ENCODE data around the gene BNIP1. TPM values are rescaled to one million over a fixed set of nuclear protein-coding genes. Genes with fewer than 3 reads are reported as not detected.

BNIP1 gene
- total RNA-seq, 6 experiments from 2014 or later = 4.4 to 8.6 (median 4.8) TPM

GRCh38 chr5:173172166-173172565 lies 27.8 kb downstream of the BNIP1 start:
- no peak overlapping the region for H3K27ac ChIP-seq
- no peaks in the 10 kb centered on the region for H3K36me3 ChIP-seq
- TF ChIP-seq, protein P1, sequence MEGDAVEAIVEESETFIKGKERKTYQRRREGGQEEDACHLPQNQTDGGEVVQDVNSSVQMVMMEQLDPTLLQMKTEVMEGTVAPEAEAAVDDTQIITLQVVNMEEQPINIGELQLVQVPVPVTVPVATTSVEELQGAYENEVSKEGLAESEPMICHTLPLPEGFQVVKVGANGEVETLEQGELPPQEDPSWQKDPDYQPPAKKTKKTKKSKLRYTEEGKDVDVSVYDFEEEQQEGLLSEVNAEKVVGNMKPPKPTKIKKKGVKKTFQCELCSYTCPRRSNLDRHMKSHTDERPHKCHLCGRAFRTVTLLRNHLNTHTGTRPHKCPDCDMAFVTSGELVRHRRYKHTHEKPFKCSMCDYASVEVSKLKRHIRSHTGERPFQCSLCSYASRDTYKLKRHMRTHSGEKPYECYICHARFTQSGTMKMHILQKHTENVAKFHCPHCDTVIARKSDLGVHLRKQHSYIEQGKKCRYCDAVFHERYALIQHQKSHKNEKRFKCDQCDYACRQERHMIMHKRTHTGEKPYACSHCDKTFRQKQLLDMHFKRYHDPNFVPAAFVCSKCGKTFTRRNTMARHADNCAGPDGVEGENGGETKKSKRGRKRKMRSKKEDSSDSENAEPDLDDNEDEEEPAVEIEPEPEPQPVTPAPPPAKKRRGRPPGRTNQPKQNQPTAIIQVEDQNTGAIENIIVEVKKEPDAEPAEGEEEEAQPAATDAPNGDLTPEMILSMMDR (IDR thresholded peaks at IDR 0.05) = no peak
- TF ChIP-seq POLR2A (IDR thresholded peaks at IDR 0.05) = no peak
- no peaks in the 10 kb centered on the region for H3K9me3 ChIP-seq
- H3K4me3 ChIP-seq = no peak overlapping the region
- intact Hi-C loops (cut with DNase I) = no loop called here
- H3K4me1 ChIP-seq = no peaks in the 10 kb centered on the region
- 77% methylated on average over 8 of the region's 8 CpGs for WGBS (ENCODE audit: insufficient coverage, low coverage, low lambda C conversion rate, missing lambda C conversion rate)
- no peak for ATAC-seq
- H3K27me3 ChIP-seq = no peaks in the 10 kb centered on the region
- DNase-seq = no peak

GRCh38 chr5:173175523-173175922 lies 31.2 kb downstream of the BNIP1 start:
- Histone ChIP-seq H3K36me3 (no peaks in the 10 kb centered on the region), H3K4me3 (no peak overlapping the region), H3K27me3 (no peaks in the 10 kb centered on the region), H3K4me1 (no peaks in the 10 kb centered on the region), H3K27ac (no peak overlapping the region), H3K9me3 (no peaks in the 10 kb centered on the region)
- WGBS (ENCODE audit: insufficient coverage, low coverage, low lambda C conversion rate, missing lambda C conversion rate) = 49% methylated on average over 4 of the region's 4 CpGs
- DNase-seq (no peak), ATAC-seq (no peak)
- intact Hi-C loops (cut with DNase I) = no loop called here
- TF ChIP-seq, protein P1 (IDR thresholded peaks at IDR 0.05) = no peak
- TF ChIP-seq POLR2A (IDR thresholded peaks at IDR 0.05) = no peak

DNA sequence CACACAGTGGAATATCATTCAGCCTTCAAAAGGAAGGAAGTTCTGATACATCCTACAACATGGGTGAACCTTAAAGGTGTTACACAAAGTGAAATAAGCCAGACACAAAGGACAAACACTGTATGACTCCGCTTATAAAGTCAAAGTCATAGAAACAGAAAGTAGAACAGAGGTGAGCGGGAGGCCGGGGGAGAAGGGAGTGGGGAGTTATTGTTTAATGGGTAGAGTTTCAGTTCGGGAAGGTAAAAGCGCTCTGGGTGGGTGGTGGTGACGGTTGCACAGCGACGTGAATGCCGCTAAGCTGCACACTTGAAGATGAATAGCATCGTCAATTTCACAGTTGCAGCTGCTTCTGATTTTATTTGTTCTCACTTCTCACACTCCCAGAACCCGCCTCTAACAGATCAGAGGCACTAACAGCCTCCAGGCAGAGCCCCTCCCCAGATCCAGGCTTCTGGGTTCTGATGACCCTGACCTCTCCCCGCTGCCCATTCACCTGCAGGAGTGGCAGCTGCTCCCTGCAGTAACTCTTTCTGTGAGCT lies 34.1 kb downstream of the BNIP1 start:
- ATAC-seq (no peak), DNase-seq (no peak)
- Histone ChIP-seq H3K27me3 (no peaks in the 10 kb centered on the region), H3K4me3 (no peak overlapping the region), H3K27ac (no peak overlapping the region), H3K4me1 (no peaks in the 10 kb centered on the region), H3K36me3 (no peaks in the 10 kb centered on the region), H3K9me3 (no peaks in the 10 kb centered on the region)
- WGBS (ENCODE audit: insufficient coverage, low coverage, low lambda C conversion rate, missing lambda C conversion rate) = 82% methylated on average over 9 of the region's 12 CpGs
- intact Hi-C loops (cut with DNase I) = no loop called here
- TF ChIP-seq POLR2A (IDR thresholded peaks at IDR 0.05) = no peak
- TF ChIP-seq, protein P1 (IDR thresholded peaks at IDR 0.05) = no peak

DNA sequence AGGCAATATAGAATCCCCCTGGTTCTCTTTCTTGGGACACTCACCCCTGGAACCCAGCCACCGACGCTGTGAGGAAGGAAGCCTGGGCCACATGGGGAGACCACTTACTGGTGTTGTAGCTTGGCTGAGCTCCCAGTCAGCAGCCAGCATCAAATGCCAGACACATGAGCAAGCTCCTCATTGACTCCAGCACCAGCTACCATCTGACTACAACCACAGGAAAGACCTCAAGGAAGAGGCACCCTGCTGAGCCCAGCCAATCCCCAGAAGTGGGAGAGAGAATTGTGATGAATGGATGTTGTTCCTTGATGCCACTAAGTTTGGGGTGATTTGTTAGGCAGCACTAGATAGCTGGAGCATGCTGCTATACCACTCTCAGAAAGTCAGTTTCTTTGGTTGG lies 36.0 kb downstream of the BNIP1 start:
- intact Hi-C loops (cut with DNase I) = no loop called here
- DNase-seq = no peak
- ATAC-seq = no peak
- H3K4me1 ChIP-seq = no peaks in the 10 kb centered on the region
- no peaks in the 10 kb centered on the region for H3K9me3 ChIP-seq
- H3K27ac ChIP-seq = no peak overlapping the region
- WGBS (ENCODE audit: insufficient coverage, low coverage, low lambda C conversion rate, missing lambda C conversion rate) = 77% methylated on average over 2 of the region's 2 CpGs
- no peaks in the 10 kb centered on the region for H3K36me3 ChIP-seq
- no peaks in the 10 kb centered on the region for H3K27me3 ChIP-seq
- TF ChIP-seq, protein P1 (IDR thresholded peaks at IDR 0.05) = no peak
- TF ChIP-seq POLR2A (IDR thresholded peaks at IDR 0.05) = no peak
- H3K4me3 ChIP-seq = no peak overlapping the region
